CD4-positive, alpha-beta T cell treated with Interleukin-6 at 100 ng/mL for 8 hours (primary cell): ENCODE results near the gene ACAN.

Experiments
- DNase-seq: peaks from one replicate; pipeline ENCODE4 v3.0.0-alpha.2; 2020; ENCODE audit warnings: mixed read lengths, low spot score

Gene ACAN

DNA sequence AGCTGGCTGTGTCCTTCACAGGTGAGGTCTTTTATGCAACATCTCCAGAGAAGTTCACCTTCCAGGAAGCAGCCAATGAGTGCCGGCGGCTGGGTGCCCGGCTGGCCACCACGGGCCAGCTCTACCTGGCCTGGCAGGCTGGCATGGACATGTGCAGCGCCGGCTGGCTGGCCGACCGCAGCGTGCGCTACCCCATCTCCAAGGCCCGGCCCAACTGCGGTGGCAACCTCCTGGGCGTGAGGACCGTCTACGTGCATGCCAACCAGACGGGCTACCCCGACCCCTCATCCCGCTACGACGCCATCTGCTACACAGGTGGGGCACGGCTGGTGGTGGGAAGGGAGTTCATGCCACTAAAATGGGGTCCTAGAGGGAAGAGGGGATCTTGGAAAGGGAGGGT lies 40.1 kb downstream of the ACAN start:
- DNase-seq = no peak

DNA sequence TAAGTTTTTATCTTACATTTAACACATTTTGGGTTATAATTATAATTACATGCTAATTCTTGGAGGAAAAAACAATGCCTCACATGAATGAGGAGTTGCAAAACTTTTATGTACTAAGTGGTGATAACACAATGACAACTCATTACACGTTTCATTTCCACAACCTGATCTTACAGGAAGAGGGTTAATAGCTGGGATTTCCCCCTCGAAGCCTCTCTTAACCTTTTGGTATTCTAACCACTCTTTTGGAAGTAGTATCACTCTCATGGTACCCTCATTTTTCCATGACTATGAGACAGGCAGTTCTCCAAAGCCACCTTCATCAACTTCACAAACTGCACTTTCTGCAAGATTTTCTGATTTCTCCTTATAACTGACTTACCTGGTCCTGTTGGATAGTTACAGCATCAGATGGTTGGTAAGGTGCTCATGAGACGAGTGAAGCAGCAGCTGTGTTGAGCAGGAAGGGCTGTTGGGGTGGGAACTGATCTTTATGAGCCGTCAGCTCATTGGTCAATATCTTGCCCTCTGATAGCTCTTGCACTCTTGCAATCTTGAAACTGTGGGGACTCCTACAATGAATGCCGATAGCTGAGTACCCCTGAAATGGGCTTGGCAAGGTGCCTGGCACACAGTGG lies 41.6 kb downstream of the ACAN start:
- DNase-seq = no peak

DNA sequence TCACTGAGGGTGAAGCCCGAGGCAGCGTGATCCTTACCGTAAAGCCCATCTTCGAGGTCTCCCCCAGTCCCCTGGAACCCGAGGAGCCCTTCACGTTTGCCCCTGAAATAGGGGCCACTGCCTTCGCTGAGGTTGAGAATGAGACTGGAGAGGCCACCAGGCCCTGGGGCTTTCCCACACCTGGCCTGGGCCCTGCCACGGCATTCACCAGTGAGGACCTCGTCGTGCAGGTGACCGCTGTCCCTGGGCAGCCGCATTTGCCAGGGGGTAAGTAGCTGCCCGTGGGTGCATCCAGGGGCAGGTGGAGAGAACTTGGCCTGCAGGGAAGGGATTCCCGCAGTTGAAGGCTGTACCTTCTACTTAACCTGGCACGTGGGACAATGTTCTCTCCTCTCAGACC lies 42.4 kb downstream of the ACAN start:
- no peak for DNase-seq

DNA sequence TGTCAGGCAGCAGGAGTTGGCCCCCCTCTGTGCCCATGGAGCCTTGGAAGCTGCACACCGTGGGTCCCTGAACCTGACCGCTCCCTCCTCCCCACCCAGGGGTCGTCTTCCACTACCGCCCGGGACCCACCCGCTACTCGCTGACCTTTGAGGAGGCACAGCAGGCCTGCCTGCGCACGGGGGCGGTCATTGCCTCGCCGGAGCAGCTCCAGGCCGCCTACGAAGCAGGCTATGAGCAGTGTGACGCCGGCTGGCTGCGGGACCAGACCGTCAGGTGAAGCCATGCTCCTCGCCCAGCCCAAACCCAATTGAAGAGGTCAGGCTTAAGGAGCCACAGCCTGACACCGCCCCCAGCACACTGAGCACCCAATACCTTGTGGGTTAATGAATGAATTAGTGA lies 43.9 kb downstream of the ACAN start:
- DNase-seq = no peak

- DNase-seq = no peak
These were observed 45.0 kb downstream of the ACAN start for GRCh38 chr15:88848203-88848602.

DNA sequence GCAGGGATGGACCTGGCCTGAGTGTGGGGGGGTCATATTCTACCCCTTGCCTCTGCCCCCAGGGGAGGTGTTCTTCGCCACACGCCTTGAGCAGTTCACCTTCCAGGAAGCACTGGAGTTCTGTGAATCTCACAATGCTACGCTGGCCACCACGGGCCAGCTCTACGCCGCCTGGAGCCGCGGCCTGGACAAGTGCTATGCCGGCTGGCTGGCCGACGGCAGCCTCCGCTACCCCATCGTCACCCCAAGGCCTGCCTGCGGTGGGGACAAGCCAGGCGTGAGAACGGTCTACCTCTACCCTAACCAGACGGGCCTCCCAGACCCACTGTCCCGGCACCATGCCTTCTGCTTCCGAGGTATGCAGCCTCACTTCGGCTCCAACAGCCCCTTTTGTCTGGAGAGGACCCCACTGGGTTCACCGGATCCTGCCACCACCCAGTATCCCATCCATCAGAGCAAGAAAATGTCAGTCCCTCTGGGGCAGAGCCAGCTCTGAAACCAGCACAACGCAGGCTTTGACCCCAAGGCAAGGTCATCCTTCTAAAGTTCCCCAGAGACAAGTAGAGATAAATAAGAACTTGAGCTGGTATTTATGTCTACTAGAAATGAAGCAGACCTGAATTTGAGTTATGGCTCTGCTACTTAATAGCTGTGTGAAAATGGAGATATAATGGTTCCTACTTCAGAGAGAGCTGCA lies 46.3 kb downstream of the ACAN start:
- DNase-seq = no peak

- DNase-seq = no peak
These were observed 49.2 kb downstream of the ACAN start for GRCh38 chr15:88852476-88852875.

- no peak for DNase-seq
These were observed 55.7 kb downstream of the ACAN start for GRCh38 chr15:88858934-88859333.

GRCh38 chr15:88859550-88859949 lies 56.3 kb downstream of the ACAN start:
- DNase-seq = no peak

- DNase-seq = no peak
These were observed 57.0 kb downstream of the ACAN start for GRCh38 chr15:88860212-88860611.

DNA sequence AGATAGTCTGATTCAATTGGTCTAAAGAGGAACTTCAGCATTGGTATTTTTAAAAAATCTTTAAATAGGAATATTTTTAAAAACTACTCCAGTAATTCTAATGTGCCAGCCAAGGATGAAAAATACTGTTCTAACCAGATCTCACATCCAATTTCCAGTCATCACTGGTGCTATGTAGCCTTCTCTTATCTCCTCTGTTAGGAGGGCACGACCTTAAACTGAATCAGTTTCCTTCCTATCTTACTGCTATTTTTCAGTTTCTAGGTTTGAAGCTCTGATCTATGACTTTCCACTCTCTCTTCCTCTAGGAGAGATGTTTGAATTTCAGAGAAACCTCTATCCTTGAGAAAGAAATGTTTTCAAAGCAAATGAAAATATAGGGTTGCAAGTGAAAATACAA lies 60.2 kb downstream of the ACAN start:
- DNase-seq = no peak

- no peak for DNase-seq
These were observed 61.7 kb downstream of the ACAN start for GRCh38 chr15:88864861-88865497.

GRCh38 chr15:88865498-88866099 lies 62.4 kb downstream of the ACAN start:
- DNase-seq = no peak

GRCh38 chr15:88866295-88866881 lies 63.2 kb downstream of the ACAN start:
- DNase-seq = no peak

DNA sequence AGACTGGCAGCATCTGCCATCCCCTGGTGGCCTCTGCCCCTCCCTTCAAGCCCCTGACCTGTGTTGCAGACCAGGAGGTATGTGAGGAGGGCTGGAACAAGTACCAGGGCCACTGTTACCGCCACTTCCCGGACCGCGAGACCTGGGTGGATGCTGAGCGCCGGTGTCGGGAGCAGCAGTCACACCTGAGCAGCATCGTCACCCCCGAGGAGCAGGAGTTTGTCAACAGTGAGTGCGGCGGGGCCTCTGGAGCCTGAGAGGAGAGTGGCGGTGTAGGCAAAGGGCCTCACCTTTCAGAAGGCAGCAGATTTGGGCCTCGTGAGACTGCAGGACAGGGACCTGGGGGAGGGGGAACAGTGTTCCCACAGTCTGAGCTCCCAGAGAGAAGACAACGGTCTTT lies 68.1 kb downstream of the ACAN start:
- DNase-seq = no peak

GRCh38 chr15:88872106-88872505 lies 68.9 kb downstream of the ACAN start:
- no peak for DNase-seq

- no peak for DNase-seq
These were observed 69.5 kb downstream of the ACAN start for GRCh38 chr15:88872706-88873105.

DNA sequence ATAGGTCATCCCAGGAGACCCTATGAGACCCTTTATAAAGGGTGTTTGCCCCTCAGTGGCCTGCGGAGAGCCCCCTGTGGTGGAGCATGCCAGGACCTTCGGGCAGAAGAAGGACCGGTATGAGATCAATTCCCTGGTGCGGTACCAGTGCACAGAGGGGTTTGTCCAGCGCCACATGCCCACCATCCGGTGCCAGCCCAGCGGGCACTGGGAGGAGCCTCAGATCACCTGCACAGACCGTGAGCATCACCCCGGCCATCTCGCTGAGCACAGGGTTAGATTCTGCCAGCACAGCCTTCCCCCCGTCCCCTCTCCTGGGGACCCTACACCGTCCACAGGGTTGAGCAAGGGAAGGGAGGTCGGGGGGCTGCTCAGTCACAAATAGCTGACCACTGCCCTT lies 70.5 kb downstream of the ACAN start:
- DNase-seq = no peak

- no peak for DNase-seq
These were observed 71.0 kb downstream of the ACAN start for GRCh38 chr15:88874275-88874674.

GRCh38 chr15:88874684-88875083 lies 71.4 kb downstream of the ACAN start:
- DNase-seq = no peak

GRCh38 chr15:88876573-88876972 lies 73.3 kb downstream of the ACAN start:
- DNase-seq = no peak

GRCh38 chr15:88877415-88877814 lies 74.2 kb downstream of the ACAN start:
- DNase-seq = no peak

DNA sequence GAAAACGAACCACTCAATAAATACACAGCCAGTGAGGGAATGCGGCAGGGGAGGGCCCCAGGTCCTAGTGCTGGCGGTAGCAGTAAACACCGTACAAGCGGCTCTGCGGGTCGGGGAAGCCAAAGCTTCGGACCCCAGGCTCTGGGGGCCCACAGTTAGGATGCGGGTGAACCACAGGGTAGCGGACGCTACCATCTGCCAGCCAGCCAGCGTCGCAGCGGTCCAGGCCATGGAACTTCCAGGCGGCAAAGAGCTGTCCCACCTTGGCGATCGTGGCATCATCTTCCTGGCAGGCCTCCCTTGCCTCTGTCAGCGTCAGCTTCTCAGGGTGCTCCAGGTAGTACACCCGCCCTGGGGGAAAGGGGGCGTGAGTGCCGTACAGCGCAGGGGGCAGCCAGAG lies 74.7 kb downstream of the ACAN start:
- DNase-seq = no peak
